ENCODE results near the gene SYCE1L.

GRCh38 chr16:77157346-77158058 is 41.7 kb upstream of the SYCE1L start:
- TF ChIP-seq CTCF (IDR thresholded peaks at IDR 0.05) (no peak), POLR2A (IDR thresholded peaks at IDR 0.05) (no peak)
